ENCODE measurements around the gene TMEM255A.

The TMEM255A gene

DNA sequence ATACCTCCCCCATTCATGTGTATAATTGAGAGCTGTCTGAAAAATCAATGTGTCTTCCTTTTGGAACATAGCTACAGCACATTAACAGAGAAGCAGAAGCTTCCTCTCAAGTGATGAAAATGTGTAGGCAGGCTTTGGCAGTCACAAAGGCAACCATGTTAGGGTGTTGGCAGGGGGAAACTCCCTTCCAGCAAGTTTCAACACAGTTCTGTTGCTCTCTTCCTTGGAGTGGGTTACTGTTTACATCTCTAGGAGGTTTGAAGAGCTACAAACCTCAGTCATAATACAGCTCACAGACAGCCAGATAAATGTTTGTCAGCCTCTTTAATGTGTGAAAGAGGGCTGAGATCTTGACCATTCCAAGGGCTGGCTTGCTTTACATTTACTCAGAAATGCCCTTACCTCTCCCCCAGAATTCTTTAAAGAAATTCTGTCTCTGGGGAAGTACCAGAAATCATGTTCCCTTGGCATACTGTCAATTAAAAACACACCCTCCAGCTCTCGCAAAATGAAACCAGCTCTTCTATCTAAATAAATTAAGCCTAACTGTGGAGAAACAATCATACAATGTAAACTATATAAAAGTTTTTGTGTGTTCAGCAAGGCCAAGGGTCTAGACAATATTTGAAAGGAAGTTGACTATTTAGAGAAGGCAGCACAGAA, 41.8 kb downstream of the TMEM255A start:
- no peak for DNase-seq (ENCODE audit: low read depth)

DNA sequence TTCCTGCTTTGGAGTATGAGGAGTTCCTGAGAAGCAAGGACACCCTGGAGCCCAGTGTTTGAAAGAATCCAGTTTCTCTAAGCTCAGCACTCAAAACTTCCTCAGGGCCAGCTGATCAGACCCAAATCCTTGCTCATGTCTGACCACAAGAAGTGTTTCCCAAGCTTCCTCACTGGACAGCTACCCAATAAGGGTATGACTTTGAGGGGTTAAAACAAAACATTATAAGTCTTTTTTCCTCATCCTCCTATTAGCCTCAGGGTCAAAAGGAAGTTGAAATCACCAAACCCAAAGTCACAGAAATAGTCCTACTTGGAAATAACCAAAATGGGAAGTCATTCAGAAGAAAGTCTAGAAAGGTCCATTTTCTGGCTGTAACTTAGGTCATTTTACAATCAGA, 46.9 kb downstream of the TMEM255A start:
- DNase-seq (ENCODE audit: low read depth), result no peak

DNA sequence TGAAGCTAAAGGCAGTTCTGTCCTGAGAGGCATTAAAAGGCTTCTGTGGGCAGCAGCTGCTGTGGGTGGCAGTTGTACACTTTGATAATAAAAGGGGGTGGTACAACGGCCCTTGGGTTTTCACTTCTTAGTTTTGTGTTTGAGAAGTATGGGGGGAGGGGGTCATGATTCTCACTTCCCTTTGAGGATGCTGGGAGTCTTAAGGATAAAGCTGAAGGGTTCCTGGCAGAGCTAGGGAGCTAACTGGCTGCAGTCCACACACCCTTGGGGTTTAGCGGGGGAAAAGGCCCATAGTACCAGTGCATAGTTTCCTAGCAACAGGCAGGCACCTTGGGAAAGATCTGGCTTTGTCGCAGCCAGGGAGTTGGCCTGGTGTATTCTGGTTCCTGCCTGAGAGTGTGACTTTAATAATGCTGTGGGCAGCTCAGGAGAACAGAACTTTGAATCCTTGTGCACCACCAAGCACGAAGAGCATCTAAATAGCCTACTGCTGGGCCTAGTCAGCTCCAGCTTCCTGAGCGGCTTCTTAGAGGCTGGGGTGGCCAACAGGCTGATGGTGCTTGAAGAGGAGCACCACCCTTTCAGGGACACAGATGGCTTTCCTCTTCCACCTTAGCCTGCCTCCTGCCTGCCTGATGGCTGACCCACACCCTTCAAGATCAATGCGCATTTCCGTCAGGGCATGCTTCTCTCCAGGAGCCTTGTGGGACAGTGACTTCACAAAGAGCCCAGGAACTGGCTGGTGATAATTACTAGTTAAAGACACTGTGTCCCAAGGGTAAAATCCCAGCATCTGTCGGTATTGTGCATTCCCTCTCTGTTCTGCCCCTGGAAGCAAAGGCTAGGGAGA, 48.2 kb downstream of the TMEM255A start:
- no peak for DNase-seq (ENCODE audit: low read depth)

DNA sequence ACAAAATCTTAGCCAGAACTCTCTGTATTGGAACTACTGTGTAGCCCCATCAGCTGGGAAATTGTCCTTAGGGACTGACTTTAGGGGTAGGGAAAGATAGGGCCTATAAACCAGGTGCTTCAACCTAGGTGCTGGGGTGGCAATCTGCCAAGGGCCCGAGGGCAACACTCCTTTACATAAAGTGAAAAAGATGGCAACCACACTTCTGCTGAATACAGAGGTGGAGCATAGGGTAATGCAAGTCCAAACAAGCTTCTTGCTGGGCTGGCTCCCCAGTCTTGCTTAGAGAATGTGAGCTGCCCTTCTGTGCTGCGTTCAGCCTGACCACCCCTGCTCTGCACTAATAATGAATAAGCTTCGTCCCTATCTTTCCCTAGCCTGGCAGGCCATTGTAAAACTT, 50.9 kb downstream of the TMEM255A start:
- DNase-seq (ENCODE audit: low read depth), result no peak

DNA sequence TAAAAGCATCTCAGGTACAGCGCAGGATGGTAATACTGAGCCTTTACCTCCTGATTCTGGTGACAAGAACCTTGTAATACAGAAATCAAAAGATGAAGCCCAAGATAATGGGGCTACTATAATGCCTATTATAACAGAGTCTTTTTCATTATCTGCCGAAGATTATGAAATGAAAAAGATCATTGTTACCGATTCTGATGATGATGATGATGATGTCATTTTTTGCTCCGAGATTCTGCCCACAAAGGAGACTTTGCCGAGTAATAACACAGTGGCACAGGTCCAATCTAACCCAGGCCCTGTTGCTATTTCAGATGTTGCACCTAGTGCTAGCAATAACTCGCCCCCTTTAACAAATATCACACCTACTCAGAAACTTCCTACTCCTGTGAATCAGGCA, 57.5 kb downstream of the TMEM255A start:
- no peak for DNase-seq (ENCODE audit: low read depth)

DNA sequence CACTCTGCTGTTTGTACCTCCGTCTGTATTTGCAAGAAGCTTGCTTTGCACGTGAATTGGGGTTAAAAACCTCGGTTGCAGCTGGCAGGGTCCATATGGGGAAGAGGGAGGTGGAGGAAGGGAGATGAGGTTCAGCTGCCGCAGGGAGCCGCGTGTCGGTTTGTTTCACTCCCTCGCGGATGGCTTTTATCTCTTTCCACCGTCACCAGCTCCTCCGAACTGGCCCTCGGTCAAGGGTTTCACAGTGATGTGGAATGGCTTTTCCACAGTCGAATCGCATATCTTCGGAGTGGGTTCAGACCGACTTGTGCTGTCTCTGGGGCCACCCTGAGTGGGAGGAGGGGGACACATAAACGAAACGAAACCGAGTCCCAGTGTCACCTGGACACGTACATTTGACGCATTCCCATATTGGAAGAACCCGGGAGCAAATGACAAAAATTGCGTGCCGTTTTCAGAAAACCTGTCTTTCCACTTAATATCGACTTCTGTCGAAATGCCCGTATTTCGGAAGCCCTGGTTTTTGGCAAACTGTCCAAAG, 59.7 kb downstream of the TMEM255A start:
- no peak for DNase-seq (ENCODE audit: low read depth)

DNA sequence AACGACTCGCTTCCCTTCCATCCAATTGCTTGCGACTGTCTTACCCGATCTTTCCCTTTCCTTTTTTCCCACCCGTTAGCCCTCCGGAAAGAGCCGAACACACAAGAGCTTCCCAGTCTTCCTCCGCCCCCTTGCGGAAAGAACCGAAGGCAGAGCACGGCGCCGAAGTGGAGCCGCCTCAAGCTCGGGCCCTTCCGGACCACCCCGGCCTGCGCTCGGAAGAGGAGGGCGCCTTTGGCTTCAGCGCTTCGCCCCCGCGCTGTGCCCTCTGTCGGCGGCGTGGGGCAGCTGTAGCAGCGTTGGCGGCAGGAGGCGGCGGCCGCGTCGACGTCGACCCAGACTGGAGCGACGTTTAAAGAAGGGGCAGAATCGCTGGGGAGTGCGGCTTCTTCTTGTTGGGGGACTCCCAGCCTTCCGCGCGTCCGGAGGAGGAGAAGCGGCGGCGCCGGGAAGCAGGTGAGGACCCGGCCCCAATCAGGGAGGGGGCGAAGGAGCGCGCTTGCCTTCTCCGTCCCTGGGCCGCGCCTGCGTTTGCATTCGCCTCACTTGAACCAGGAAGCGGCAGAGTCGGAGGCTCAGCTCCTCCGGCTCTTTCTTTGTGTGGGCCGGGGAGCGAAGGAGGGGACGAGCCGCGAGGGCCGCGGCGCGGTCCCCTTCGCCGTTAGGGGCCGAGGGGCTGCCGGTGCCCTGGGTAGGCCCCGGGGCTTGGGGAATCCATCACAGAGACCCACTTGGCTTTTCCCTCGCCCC, 60.6 kb downstream of the TMEM255A start, which contains the start of gene ZBTB33:
ZBTB33 (plus strand) TSS at position 291 of the 750 bp plus-strand sequence. CDS start 2,604 bp downstream, outside the sequence.
- DNase-seq (ENCODE audit: low read depth), result peak; percentile 40

DNA sequence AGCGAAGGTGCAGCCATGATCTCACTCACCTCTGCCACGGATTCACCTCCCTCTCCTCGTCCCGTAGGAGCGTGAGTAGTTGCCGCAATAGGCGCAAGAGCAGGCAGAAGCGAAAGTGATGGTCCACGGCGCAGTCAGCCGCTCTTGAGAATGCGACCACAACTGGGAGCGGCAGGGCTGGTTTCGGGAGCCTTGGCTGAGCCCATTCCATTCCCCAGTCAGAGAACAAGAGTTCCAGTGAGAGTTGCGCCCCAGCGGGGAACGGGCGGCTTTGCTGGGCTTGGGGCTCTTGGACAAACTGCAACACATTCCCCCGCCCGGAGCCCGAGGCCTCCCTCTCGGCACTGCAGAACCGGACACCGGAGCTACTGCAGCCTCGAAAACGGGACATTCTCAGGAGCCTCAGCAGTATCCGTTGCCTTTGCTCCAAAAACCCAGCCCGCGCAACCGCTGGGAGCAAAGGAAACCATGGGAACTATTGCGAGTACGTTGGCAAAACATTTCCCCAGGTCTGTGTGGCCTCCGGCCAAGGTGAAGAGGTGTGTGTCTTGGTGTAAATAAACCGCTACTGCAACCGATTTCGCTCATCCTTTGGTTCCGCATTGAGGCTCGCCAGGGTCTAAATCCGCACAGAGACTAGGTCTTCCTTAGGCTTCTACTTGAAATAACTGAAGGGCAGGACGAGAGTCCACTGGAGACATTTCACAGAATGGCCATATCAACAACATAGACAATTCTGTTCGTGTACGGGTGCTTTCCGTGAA, 66.3 kb downstream of the TMEM255A start:
- DNase-seq (ENCODE audit: low read depth), result peak; percentile 8

DNA sequence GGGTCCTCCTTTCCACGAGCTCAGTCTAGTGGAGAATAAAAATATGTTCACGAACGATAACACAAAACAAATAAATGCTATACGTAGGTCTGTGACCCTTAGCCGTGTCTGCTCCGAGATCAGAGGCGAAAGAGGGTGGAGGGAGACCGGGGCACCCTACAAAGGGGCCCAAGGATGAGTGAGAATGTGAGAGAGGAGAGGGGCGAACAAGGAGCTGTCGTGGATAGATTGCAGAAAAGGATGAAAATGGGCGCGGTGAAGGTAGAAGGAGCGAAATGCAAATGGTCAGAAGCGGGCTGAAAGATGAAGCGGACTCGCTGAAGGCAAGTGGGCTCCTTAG, 66.9 kb downstream of the TMEM255A start:
- DNase-seq (ENCODE audit: low read depth), result no peak

DNA sequence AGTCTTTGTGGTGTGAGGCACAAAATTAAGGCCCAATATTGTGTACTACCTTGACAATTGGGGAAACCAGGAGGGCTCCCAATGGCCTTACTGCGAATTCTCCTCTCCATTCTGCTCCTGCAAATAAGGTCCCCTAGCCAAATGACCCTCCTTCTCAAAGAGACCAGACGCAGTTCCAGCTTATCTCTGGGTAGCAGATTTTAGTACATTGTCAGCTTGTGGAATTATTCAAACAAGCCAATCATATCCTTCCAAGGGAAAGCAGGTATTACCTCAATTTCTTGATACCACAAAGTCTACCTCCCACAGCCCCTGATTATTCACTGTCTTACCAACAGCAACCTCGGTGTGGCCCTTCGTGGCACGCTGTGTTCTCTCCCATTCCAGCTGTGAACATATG, 68.4 kb downstream of the TMEM255A start:
- no peak for DNase-seq (ENCODE audit: low read depth)

DNA sequence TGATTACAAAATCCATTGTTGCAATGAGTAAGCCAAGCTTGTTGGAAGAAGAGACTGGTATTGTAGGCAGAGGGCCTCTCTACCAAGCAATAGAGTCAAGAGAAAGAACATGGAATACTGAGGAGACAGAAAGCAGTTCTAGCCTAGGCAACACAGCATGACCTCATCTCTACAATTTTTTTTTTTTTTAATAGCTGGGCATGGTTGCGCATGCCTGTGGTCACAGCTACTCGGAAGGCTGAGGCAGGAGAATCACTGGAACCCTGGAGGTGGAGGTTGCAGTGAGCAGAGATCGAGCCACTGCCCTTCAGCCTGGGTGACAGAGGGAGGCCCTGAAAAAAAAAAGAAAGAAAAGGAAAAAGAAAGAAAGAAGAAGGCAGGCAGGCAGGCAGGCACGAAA, 72.3 kb downstream of the TMEM255A start:
- no peak for DNase-seq (ENCODE audit: low read depth)

DNA sequence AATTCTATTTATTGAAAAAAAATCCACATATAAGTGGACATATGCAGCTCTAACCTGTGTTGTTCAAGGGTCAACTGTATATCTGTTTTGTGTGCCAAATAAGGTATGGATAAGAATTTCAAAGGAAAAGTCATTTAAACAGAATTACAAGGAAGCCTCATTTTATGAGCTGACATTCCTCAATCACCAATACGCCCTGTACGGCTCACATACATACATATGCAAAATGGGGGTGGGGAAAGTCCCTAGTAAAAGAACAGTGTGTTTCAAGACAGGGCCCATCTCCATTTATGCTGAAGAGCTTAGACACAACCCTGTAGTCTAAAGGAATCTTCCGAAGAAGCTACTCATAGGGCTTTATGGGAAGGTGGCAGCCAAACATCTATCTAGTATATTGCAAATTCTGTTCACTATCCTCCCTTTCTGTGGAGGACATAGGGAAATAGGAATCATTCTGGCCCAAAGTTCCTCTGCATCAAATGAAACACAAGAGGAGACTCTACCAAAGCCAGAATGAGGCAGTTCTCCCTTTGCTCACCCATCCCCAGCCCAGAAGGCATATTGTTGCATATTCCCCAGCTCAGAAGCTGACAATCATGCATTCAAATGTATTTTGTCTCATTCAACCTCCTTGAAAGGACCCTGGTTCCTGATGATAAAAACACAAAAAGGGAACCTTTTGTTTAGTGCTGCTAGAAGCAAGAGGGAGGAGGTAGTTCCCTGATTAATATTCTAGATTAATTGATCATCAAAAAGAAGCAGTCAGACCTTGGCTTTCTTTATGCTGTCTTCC, 74.4 kb downstream of the TMEM255A start:
- no peak for DNase-seq (ENCODE audit: low read depth)

DNA sequence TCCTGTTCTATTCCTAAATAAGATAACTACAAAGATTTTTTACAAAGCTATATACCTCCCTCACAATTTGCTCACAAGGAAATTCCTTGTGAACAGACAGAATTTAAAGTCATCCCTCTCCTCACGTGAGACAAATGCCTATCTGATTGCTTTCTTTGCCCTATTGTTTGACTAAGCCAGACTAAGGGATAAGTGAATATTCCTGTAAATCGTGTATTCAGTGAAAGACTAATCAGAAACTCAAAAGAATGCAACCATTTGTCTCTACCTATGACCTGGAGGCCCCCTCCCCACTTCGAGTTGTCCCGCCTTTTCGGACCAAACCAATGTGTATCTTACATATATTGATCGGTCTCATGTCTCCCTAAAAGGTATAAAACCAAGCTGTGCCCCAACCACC, 76.0 kb downstream of the TMEM255A start:
- no peak for DNase-seq (ENCODE audit: low read depth)

DNA sequence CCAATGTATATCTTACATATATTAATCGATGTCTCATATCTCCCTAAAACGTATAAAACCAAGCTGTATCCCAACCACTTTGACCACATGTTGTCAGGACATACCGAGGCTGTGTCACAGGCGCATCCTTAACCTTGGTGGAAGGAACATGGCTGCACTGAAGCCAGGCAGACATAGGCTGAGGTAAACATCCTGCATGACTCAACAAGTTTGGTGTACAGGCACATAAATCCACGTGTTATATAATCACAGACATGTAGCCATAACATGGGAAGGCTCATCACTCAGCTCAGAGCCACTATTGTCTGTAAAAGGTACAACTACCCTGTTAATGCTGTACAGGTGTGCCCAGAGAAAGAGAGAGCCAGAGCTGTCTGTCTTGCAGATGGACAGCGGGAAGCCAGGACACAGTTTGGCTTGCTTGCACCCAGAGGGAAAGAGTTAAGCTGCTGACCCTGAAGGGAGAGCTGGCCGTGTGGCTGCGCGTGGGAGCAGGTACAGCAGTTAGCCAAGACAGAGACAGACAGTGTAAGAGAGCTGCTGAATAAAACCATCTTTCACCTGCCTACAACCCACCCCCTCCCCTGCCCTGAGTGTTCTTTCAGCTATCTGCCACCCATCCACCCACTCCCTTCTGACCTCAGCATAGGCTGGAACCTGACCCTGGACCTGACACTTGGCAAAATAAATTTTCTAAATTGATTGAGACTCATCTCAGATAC, 82.9 kb downstream of the TMEM255A start:
- no peak for DNase-seq (ENCODE audit: low read depth)

DNA sequence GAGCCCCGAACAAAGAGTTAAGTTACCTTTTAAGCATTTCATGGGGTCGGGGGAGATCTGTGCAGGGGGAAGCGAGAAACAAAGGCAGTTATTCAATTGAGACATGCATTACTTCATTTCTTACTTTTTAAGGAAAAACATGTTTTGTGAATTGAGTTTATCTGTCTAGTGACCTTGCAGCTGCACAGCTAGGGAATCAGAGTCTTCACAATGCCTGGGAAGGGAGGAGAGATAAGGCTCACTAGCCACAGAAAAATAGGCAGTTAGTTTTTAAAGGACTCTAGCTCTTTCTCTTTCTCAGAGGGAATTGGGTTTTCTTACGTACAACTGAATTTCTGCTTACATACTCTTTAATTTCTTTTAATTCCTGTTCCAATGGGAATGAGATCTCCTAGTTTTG, 86.9 kb downstream of the TMEM255A start:
- no peak for DNase-seq (ENCODE audit: low read depth)

DNA sequence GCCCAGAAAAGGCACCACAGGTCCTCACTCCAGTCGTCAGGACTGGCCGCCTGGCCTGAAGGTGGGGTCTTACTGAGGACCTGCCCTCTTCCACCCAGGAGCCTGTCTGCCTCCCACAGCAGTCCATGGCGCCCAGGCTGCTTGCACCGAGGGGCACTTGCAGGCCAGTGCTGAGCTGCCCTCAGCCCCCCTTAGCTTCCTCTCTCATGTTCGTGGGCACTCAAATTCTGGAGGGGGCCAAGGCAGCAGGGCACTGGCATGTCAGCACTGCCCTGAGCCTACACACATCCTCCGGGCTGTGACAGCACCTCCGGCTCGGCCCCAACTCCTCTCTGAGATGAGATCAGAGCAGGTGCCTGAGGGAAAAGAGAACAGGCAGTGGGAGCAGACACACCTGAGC, 87.9 kb downstream of the TMEM255A start:
- DNase-seq (ENCODE audit: low read depth), result no peak

DNA sequence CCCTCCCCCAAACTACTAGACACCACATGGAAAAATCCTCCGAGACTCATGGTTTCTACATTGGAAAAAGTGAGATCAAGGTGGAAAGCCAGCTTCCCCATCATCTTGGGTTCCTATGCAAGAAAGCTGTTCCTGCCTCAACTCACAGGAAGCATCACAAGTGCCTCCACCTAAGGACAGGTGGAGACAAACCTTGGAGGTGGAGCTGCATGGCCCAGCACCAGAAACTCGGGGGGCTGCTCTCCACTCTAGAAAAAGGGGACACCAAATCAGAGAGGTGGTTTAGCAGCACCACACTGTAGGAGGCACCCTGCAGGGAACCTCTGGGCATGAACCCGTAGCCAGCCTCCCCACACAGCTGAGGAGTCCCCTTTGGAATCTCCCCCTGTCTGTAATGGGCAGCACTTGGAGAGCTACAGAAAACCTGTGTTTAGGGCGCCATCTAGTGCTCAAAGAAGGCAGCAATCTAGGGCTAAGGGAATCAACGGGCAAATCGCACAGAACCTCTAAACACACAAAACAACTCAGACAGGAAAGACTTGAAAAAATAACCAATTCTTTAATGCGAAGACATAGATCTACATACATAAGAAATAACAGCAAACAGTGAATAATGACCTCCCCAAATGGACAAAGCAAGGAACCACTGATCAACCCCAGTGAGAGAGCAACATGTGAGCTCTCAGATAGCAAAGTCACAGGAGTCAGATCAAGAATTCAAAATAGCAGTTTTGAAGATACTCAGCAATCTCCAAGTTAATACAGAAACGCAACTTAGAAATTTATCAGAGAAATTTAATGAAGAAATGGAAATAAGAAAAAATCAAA, 97.6 kb downstream of the TMEM255A start:
- DNase-seq (ENCODE audit: low read depth), result no peak
